Heart right ventricle (tissue), 16 donors: ENCODE data around the gene CSNK2B. TPM values are rescaled to one million over a fixed set of nuclear protein-coding genes. Genes with fewer than 3 reads are reported as not detected.

Experiments used
- ATAC-seq, 8 donors: fragments of 200-7000 bp; cut with Tn5 transposase; one replicate each; pipeline ENCODE4 v1.9.1; 2020; ENCODE audit warnings: mild to moderate bottlenecking in 8 of 8, moderate library complexity in 8 of 8, moderate number of reproducible peaks in 1 of 8
- DNase-seq, 2 donors: peaks; one replicate each; pipeline ENCODE4 v3.0.0-alpha.2; 2020
- H3K27ac ChIP-seq, 10 donors: fragments of 200-600 bp; sonication (generic) in 2 of 10; one replicate each; pipeline versions ENCODE4 v1.5.0 to v1.8.0; 2020 to 2022; ENCODE audit warnings: mild to moderate bottlenecking in 3 of 10
- H3K27me3 ChIP-seq, 7 donors: fragments of 200-600 bp; one replicate each; pipeline ENCODE4 v1.8.0; 2021 to 2022; ENCODE audit warnings: mild to moderate bottlenecking in 2 of 7
- H3K36me3 ChIP-seq, 9 donors: fragments of 200-600 bp; sonication (generic) in 1 of 9; one replicate each; pipeline versions ENCODE4 v1.5.0 to v1.8.0; 2020 to 2022; ENCODE audit warnings: mild to moderate bottlenecking in 2 of 9
- H3K4me1 ChIP-seq, 9 donors: fragments of 200-600 bp; sonication (generic) in 1 of 9; one replicate each; pipeline versions ENCODE4 v1.5.0 to v1.8.0; 2020 to 2022; ENCODE audit warnings: mild to moderate bottlenecking in 4 of 9
- H3K4me3 ChIP-seq, 10 donors: fragments of 200-600 bp; sonication (generic) in 2 of 10; one replicate each; pipeline versions ENCODE4 v1.5.0 to v1.8.0; 2020 to 2022; ENCODE audit warnings: mild to moderate bottlenecking in 7 of 10, moderate library complexity in 2 of 10
- H3K9me3 ChIP-seq, 11 donors: fragments of 200-600 bp in 10 of 11; sonication (generic) in 2 of 11; one replicate each; pipeline versions ENCODE4 v1.5.0 to v1.8.0; 2013 to 2022; ENCODE audit warnings: mild to moderate bottlenecking in 2 of 11, control low read depth in 1 of 11, moderate library complexity in 1 of 11
- WGBS, 2 donors: extraction: QIAGEN DNeasy Blood & Tissue Kit; methylation state at CpG; one replicate each; pipeline ENCODE4 v1.1.7; 2013; ENCODE audit warnings: inconsistent platforms in 1 of 2; 5-methylcytosine and 5-hydroxymethylcytosine counted together
- intact Hi-C, 10 donors: fragments of 100-400 bp; cut with DNase I; formaldehyde crosslinking; loops; one replicate each; pipeline versions ENCODE4 v1.11.1 to v1.14.2; 2022
- polyA plus RNA-seq, 2 donors: library from polyadenylated mRNA; stranded (reverse); fragments of 200-250 nt; gene quantifications; one replicate each; pipeline ENCODE4 v1.2.3, GENCODE V29; 2013
- total RNA-seq, 10 donors: library from RNA; stranded (reverse); fragmentation: NEBNext Ultra II Directional in 3 of 10; extraction: Animal tissue kit (Norgen Biotek cat#: 25700) in 3 of 10; gene quantifications; one replicate each; pipeline versions ENCODE4 v1.2.1 to v1.2.4, GENCODE V29; 2021 to 2023
- TF ChIP-seq, protein P1 (sequence below), 9 donors: fragments of 200-600 bp; sonication (generic) in 2 of 9; IDR thresholded peaks; one replicate each; pipeline versions ENCODE4 v1.5.0 to v1.8.0; 2021 to 2022; ENCODE audit warnings: antibody characterized with exemption in 9 of 9, mild to moderate bottlenecking in 5 of 9, moderate library complexity in 1 of 9
- donor health status: Arrhythmogenic right ventricular cardiomyopathy.
- donor health status: ischemic (EF 13 %, LVEDD 7.1; RV severe dilation, severe dysfunction).
- donor health status: healthy with polysubstance abuse.
- donor health status: DM: no; HTN: yes; CAD: no.
- donor health status: DM: no; HTN: no; CAD: no.
- donor health status: ischemic (EF 25% LVEDD 6.9; RV normal size, moderate dysfunction).
- donor health status: ischemic (EF 25% LVEDD 5.7; RV mildly dilated, moderate dysfunction).
- donor health status: healthy.
- donor health status: DM: yes; HTN: yes; CAD: no.
- donor health status: Ischemic cardiomyopathy.
- donor health status: ischemic (EF 35%, LVEDD 5.7; RV mildly dilated, moderate dysfunction).
- donor health status: nonischemic (EF 11% LVEDD 7.7; RV severe dilation, severe dysfunction).
- donor health status: DM: yes; HTN: yes; CAD: no.
- donor health status: PGD.
- donor health status: ischemic (EF 29% LVEDD 5.4; RV normal size, mild dysfunction).
- donor health status: nonischemic (EF 23%, LVEDD 6.1; RV moderate dilation, normal function).

Gene CSNK2B
- total and polyA plus RNA-seq, 12 donors: 101 to 199 (median 115) TPM

DNA sequence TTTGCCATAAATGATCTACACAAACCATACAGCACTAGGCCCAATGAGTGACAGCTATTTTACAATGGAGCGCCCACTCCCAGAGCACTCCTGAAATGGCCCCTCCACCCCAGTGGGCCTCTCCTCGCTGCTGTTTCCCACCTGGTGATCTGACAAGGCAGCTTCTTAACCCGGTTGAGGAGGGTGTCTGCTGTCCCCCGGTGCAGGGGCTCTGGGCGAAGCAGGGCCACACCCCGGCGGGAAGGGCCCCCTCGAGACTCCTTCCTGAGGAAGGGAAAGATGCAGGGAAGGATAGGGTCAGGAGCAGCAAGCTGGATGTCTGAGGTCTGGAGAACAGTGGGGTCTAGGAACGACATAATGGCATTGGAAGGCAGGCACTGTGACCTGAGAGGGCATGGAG is 27.0 kb downstream of the CSNK2B start:
- no peak overlapping the region for H3K27ac ChIP-seq
- intact Hi-C loops: no loop called here
- TF ChIP-seq, protein P1, sequence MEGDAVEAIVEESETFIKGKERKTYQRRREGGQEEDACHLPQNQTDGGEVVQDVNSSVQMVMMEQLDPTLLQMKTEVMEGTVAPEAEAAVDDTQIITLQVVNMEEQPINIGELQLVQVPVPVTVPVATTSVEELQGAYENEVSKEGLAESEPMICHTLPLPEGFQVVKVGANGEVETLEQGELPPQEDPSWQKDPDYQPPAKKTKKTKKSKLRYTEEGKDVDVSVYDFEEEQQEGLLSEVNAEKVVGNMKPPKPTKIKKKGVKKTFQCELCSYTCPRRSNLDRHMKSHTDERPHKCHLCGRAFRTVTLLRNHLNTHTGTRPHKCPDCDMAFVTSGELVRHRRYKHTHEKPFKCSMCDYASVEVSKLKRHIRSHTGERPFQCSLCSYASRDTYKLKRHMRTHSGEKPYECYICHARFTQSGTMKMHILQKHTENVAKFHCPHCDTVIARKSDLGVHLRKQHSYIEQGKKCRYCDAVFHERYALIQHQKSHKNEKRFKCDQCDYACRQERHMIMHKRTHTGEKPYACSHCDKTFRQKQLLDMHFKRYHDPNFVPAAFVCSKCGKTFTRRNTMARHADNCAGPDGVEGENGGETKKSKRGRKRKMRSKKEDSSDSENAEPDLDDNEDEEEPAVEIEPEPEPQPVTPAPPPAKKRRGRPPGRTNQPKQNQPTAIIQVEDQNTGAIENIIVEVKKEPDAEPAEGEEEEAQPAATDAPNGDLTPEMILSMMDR (IDR thresholded peaks at IDR 0.05): no peak
- no peak for DNase-seq
- ATAC-seq: no peak
- H3K9me3 ChIP-seq: no peaks in the 10 kb centered on the region
- no peaks in the 10 kb centered on the region for H3K27me3 ChIP-seq
- peaks cover 0 to 10% (median 0%) of the 10 kb centered on the region in 9 donors for H3K4me1 ChIP-seq
- peaks cover 0 to 100% (median 74%) of the 10 kb centered on the region in 9 donors for H3K36me3 ChIP-seq
- 83 to 86% methylated on average over 9 of the region's 9 CpGs for WGBS, 2 donors
- no peak overlapping the region for H3K4me3 ChIP-seq

- intact Hi-C loops: no loop called here
- Histone ChIP-seq H3K4me3 (no peak overlapping the region), H3K27ac (no peak overlapping the region), H3K9me3 (no peaks in the 10 kb centered on the region), H3K4me1 (peaks cover 0 to 16% (median 0%) of the 10 kb centered on the region in 9 donors), H3K27me3 (no peaks in the 10 kb centered on the region), H3K36me3 (peaks cover 0 to 100% (median 70%) of the 10 kb centered on the region in 9 donors)
- TF ChIP-seq, protein P1 (IDR thresholded peaks at IDR 0.05): no peak
- ATAC-seq (no peak), DNase-seq (no peak)
- 91 to 92% methylated on average over 6 of the region's 6 CpGs for WGBS, 2 donors
Observed at GRCh38 chr6:31693535-31693934, 27.7 kb downstream of the CSNK2B start.

DNA sequence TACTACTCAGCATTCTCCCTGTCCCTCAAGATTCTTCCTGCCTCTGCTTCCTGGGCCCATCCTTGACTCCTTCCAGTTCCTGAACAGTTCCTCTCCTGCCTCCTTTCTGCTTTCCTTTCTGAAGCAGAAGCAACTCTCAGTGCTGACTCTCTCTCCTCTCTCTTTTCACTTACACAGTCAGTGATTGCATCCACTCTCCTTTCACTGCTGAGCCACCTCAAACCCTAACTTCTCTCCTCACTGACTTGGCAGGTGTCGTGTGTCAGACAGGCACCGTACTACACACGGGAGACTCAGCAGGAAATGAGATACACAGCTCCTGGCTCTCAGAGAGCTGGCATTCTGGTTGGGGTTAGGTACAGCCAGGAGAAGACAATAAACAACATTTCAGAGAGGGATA is 31.7 kb downstream of the CSNK2B start:
- WGBS, 2 donors: 38 to 47% methylated on average over 3 of the region's 3 CpGs
- peak overlapping the region in 1 of 10 donors; percentile 31 for H3K27ac ChIP-seq
- H3K4me1 ChIP-seq: peaks cover 8 to 35% (median 18%) of the 10 kb centered on the region in 9 donors
- H3K9me3 ChIP-seq: no peaks in the 10 kb centered on the region
- peaks cover 0 to 88% (median 46%) of the 10 kb centered on the region in 9 donors for H3K36me3 ChIP-seq
- ATAC-seq: no peak
- H3K4me3 ChIP-seq: no peak overlapping the region
- no peak for DNase-seq
- no peaks in the 10 kb centered on the region for H3K27me3 ChIP-seq
- intact Hi-C loops: no loop called here
- TF ChIP-seq, protein P1 (IDR thresholded peaks at IDR 0.05): no peak

- Histone ChIP-seq H3K27ac (peak overlapping the region in 1 of 10 donors; percentile 17), H3K9me3 (no peaks in the 10 kb centered on the region), H3K27me3 (no peaks in the 10 kb centered on the region), H3K4me3 (no peak overlapping the region), H3K4me1 (peaks cover 11 to 41% (median 22%) of the 10 kb centered on the region in 9 donors), H3K36me3 (peaks cover 0 to 55% (median 19%) of the 10 kb centered on the region in 9 donors)
- WGBS, 2 donors: 92% methylated on average over 5 of the region's 5 CpGs
- TF ChIP-seq, protein P1 (IDR thresholded peaks at IDR 0.05): no peak
- ATAC-seq (no peak), DNase-seq (no peak)
- intact Hi-C loops: loop anchor here in 1 of 10 donors (1.0 kb wide), 1 partner anchor 28 kb away; the partner anchor contains the start of gene DDAH2
Observed at GRCh38 chr6:31700740-31701401, 35.0 kb downstream of the CSNK2B start.
